Skeletal muscle cell (primary cell): ENCODE measurements around the gene BARX1.
A peak's percentile ranks its signal among the peaks of the same experiment; 100 is the strongest.
"Not testable (repeated sequence)": the region's sequence is repeated elsewhere in the genome, so short reads cannot be mapped to it uniquely, and the experiment has no call there.

Experiments
- DNase-seq: peaks from one replicate; pipeline ENCODE4 v3.0.0-alpha.2; 2010; ENCODE audit warnings: low read depth
- H3K4me3 ChIP-seq: 2 replicates; pipeline ENCODE4 v1.5.1; 2011; ENCODE audit warnings: low read depth, mild to moderate bottlenecking, control low read depth, low read length, moderate library complexity

Gene BARX1

GRCh38 chr9:93953496-93954433 lies 1.4 kb downstream of the BARX1 start:
- no peak for DNase-seq

GRCh38 chr9:93952784-93953495 lies 2.2 kb downstream of the BARX1 start:
- DNase-seq = no peak
- no peak overlapping the region for H3K4me3 ChIP-seq

More at GRCh38 chr9:93953496-93954433, 1.4 kb downstream of the BARX1 start:
- no peak overlapping the region for H3K4me3 ChIP-seq

GRCh38 chr9:93952119-93952783 lies 2.9 kb downstream of the BARX1 start:
- DNase-seq = no peak
- H3K4me3 ChIP-seq = no peak overlapping the region

- no peak overlapping the region for H3K4me3 ChIP-seq
- no peak for DNase-seq
These were observed 3.5 kb downstream of the BARX1 start for GRCh38 chr9:93951655-93952118.

- DNase-seq = no peak
- peak overlapping the region; percentile 39 for H3K4me3 ChIP-seq
These were observed 4.2 kb downstream of the BARX1 start for GRCh38 chr9:93950619-93951601.

- no peak for DNase-seq
- H3K4me3 ChIP-seq = no peak overlapping the region
These were observed 5.3 kb downstream of the BARX1 start for GRCh38 chr9:93949694-93950449.

- no peak overlapping the region for H3K4me3 ChIP-seq
- no peak for DNase-seq
These were observed 6.0 kb downstream of the BARX1 start for GRCh38 chr9:93949073-93949693.

- DNase-seq = no peak
- no peak overlapping the region for H3K4me3 ChIP-seq
These were observed 6.6 kb downstream of the BARX1 start for GRCh38 chr9:93948441-93949072.

GRCh38 chr9:93947409-93948070 lies 7.6 kb downstream of the BARX1 start:
- DNase-seq = no peak
- H3K4me3 ChIP-seq = no peak overlapping the region

- no peak for DNase-seq
- H3K4me3 ChIP-seq = no peak overlapping the region
These were observed 8.8 kb downstream of the BARX1 start for GRCh38 chr9:93946338-93946712.

GRCh38 chr9:93945400-93946337 lies 9.5 kb downstream of the BARX1 start:
- no peak overlapping the region for H3K4me3 ChIP-seq

GRCh38 chr9:93944011-93944410 lies 11.1 kb downstream of the BARX1 start:
- no peak for DNase-seq
- H3K4me3 ChIP-seq = no peak overlapping the region

More at GRCh38 chr9:93945400-93946337, 9.5 kb downstream of the BARX1 start:
- no peak for DNase-seq

GRCh38 chr9:93942161-93942560 lies 13.0 kb downstream of the BARX1 start:
- DNase-seq = no peak

GRCh38 chr9:93941493-93941892 lies 13.7 kb downstream of the BARX1 start:
- DNase-seq = no peak
- H3K4me3 ChIP-seq = no peak overlapping the region

More at GRCh38 chr9:93942161-93942560, 13.0 kb downstream of the BARX1 start:
- H3K4me3 ChIP-seq = no peak overlapping the region

GRCh38 chr9:93940951-93941350 lies 14.2 kb downstream of the BARX1 start:
- DNase-seq = no peak
- H3K4me3 ChIP-seq = no peak overlapping the region

- not testable (repeated sequence) for H3K4me3 ChIP-seq, DNase-seq
These were observed 15.6 kb downstream of the BARX1 start for GRCh38 chr9:93939589-93939988.
